Measurements from ENCODE around the gene SELENBP1. TPM values are rescaled to one million over a fixed set of nuclear protein-coding genes. Genes with fewer than 3 reads are reported as not detected.

Gene SELENBP1
- total RNA-seq, 2 donors from 2014 or later: 35.4 to 39.2 TPM

DNA sequence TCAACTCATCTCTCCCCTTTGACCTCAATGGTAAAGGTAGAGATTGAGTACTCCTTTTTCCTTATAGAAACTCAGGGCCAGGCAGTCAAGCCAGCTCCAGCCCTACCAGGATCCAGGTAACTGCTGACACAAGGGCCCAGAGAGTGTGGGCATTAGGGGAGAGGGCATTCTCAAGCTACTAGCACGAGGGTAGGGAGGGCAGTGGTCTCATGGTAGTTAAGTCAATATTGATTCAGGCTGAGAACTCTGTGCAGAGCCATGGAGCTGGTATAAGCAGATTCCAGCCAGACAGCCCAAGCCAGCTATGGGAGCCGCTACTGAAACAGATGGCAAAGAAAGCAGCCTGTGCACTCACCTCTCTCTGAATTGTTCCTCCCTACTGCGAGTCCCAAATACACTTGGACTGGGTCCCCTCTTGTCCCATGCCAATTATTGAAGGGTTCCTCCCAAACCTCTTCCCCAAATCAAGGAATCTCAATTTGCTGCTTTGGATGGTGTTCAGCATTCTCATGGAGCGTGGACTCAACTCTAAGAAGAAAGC lies 48.0 kb downstream of the SELENBP1 start:
- Histone ChIP-seq H3K4me3 (ENCODE audit: low read length) (no peak overlapping the region), H3K27me3 (ENCODE audit: control insufficient read depth, insufficient read depth, low read length, poor library complexity, severe bottlenecking) (no peaks in the 10 kb centered on the region), H3K9ac (ENCODE audit: extremely low read depth, low read length, poor library complexity, severe bottlenecking) (no peak overlapping the region), H3K27ac (ENCODE audit: low read depth, low read length) (no peak overlapping the region), H3K9me3 (ENCODE audit: control insufficient read depth, low read length) (no peaks in the 10 kb centered on the region), H3K36me3 (ENCODE audit: control insufficient read depth, insufficient read depth, low read length) (peaks cover 11% of the 10 kb centered on the region), H3K4me1 (ENCODE audit: control insufficient read depth, insufficient read depth, low read length) (no peaks in the 10 kb centered on the region)
- Mint-ChIP-seq H3K4me3 (no peak overlapping the region), H3K36me3 (ENCODE audit: low read depth) (peaks cover 30% of the 10 kb centered on the region), H3K9me3 (no peaks in the 10 kb centered on the region), H3K27ac (no peak overlapping the region), H3K27me3 (ENCODE audit: insufficient read depth) (no peaks in the 10 kb centered on the region), H3K4me1 (peaks cover 24% of the 10 kb centered on the region)
- TF ChIP-seq, protein P1, sequence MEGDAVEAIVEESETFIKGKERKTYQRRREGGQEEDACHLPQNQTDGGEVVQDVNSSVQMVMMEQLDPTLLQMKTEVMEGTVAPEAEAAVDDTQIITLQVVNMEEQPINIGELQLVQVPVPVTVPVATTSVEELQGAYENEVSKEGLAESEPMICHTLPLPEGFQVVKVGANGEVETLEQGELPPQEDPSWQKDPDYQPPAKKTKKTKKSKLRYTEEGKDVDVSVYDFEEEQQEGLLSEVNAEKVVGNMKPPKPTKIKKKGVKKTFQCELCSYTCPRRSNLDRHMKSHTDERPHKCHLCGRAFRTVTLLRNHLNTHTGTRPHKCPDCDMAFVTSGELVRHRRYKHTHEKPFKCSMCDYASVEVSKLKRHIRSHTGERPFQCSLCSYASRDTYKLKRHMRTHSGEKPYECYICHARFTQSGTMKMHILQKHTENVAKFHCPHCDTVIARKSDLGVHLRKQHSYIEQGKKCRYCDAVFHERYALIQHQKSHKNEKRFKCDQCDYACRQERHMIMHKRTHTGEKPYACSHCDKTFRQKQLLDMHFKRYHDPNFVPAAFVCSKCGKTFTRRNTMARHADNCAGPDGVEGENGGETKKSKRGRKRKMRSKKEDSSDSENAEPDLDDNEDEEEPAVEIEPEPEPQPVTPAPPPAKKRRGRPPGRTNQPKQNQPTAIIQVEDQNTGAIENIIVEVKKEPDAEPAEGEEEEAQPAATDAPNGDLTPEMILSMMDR (conservative IDR thresholded peaks at IDR 0.05): no peak
- 87 to 96% methylated on average over 3 to 4 of the region's 4 CpGs for WGBS, 2 experiments (ENCODE audit: insufficient coverage in 1 of 2, insufficient read length in 1 of 2)
- DNase-seq: no peak

- Histone ChIP-seq H3K9me3 (ENCODE audit: control insufficient read depth, low read length) (no peaks in the 10 kb centered on the region), H3K36me3 (ENCODE audit: control insufficient read depth, insufficient read depth, low read length) (peaks cover 26% of the 10 kb centered on the region), H3K9ac (ENCODE audit: extremely low read depth, low read length, poor library complexity, severe bottlenecking) (no peak overlapping the region), H3K4me3 (ENCODE audit: low read length) (no peak overlapping the region), H3K27me3 (ENCODE audit: control insufficient read depth, insufficient read depth, low read length, poor library complexity, severe bottlenecking) (no peaks in the 10 kb centered on the region), H3K27ac (ENCODE audit: low read depth, low read length) (no peak overlapping the region), H3K4me1 (ENCODE audit: control insufficient read depth, insufficient read depth, low read length) (no peaks in the 10 kb centered on the region)
- Mint-ChIP-seq H3K36me3 (ENCODE audit: low read depth) (peaks cover 39% of the 10 kb centered on the region), H3K4me3 (no peak overlapping the region), H3K9me3 (no peaks in the 10 kb centered on the region), H3K27ac (no peak overlapping the region), H3K4me1 (peaks cover 10% of the 10 kb centered on the region), H3K27me3 (ENCODE audit: insufficient read depth) (no peaks in the 10 kb centered on the region)
- TF ChIP-seq, protein P1 (conservative IDR thresholded peaks at IDR 0.05): no peak
- WGBS, 2 experiments (ENCODE audit: insufficient coverage in 1 of 2, insufficient read length in 1 of 2): 93% methylated on average over 3 of the region's 3 CpGs; no CpG with 5 or more reads in 1 of the 2 experiments
- no peak for DNase-seq
These were observed 53.5 kb downstream of the SELENBP1 start for GRCh38 chr1:151318975-151319374.

DNA sequence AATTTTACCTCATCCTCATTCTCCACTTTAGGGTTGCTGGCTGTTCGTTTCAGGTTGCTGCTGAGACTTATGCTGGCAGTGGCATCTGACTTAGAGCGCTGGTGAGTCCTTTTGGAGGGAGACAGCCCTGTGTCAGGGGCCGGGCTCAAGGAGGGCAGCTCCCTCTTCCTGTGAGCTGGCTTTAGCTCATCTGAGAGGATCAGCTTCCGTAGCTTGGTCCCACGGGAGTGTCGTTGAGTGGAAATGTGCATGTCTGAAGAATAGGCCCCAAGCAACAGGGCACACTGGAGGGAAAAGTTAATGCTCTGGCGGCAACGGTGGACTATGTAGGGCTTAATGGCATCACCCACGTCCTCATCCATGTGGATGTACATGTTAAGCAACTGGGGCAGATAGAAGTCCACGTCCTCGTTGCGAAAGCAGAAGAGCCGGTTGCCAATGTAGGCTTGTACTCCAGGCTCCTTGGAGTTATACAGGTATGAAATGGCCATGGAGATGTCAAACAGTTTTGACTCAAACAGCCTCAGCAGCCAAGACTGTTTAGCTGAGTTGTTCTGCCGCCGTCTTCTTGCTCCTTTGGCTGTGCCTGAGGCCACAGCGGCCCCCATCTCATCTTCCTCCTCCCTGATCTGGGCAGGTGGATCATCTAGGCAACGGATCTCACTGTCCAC lies 56.8 kb downstream of the SELENBP1 start:
- TF ChIP-seq, protein P1 (conservative IDR thresholded peaks at IDR 0.05): no peak
- no peaks in the 10 kb centered on the region for H3K27me3 ChIP-seq (ENCODE audit: control insufficient read depth, insufficient read depth, low read length, poor library complexity, severe bottlenecking)
- H3K27ac ChIP-seq (ENCODE audit: low read depth, low read length): no peak overlapping the region
- WGBS, 2 experiments (ENCODE audit: insufficient coverage in 1 of 2, insufficient read length in 1 of 2): 95 to 97% methylated on average over 16 to 17 of the region's 17 CpGs
- no peaks in the 10 kb centered on the region for H3K9me3 ChIP-seq (ENCODE audit: control insufficient read depth, low read length)
- no peak overlapping the region for H3K9ac ChIP-seq (ENCODE audit: extremely low read depth, low read length, poor library complexity, severe bottlenecking)
- no peak overlapping the region for H3K4me3 ChIP-seq (ENCODE audit: low read length)
- H3K27me3 Mint-ChIP-seq (ENCODE audit: insufficient read depth): no peaks in the 10 kb centered on the region
- H3K4me3 Mint-ChIP-seq: no peak overlapping the region
- H3K4me1 ChIP-seq (ENCODE audit: control insufficient read depth, insufficient read depth, low read length): no peaks in the 10 kb centered on the region
- H3K9me3 Mint-ChIP-seq: no peaks in the 10 kb centered on the region
- peaks cover 56% of the 10 kb centered on the region for H3K36me3 ChIP-seq (ENCODE audit: control insufficient read depth, insufficient read depth, low read length)
- H3K27ac Mint-ChIP-seq: no peak overlapping the region
- H3K36me3 Mint-ChIP-seq (ENCODE audit: low read depth): peaks cover 41% of the 10 kb centered on the region
- peaks cover 6% of the 10 kb centered on the region for H3K4me1 Mint-ChIP-seq
- no peak for DNase-seq

Other genes with a start within 250 kb of the SELENBP1 start
- 10 to 100 TPM; 23.8 to 26.5 TPM for gene SEMA6C, start 226.1 kb downstream of the SELENBP1 start, total RNA-seq
- gene TNFAIP8L2, start 216.1 kb downstream of the SELENBP1 start, total RNA-seq: not detected
- gene LYSMD1, start 206.8 kb downstream of the SELENBP1 start, total RNA-seq: 10 to 100 TPM in 1 of 2 donors, 1 to 10 TPM in 1; 9.1 to 13.0 TPM
- gene SCNM1, start 206.6 kb downstream of the SELENBP1 start, total RNA-seq: 10 to 100 TPM; 41.1 to 44.8 TPM
- gene TMOD4, start 196.7 kb downstream of the SELENBP1 start, total RNA-seq: 1 to 10 TPM; 1.0 to 1.9 TPM
- 100 to 1,000 TPM in 1 of 2 donors, 10 to 100 TPM in 1; 79.4 to 103 TPM for gene VPS72, start 182.5 kb downstream of the SELENBP1 start, total RNA-seq
- gene PIP5K1A, start 174.2 kb downstream of the SELENBP1 start, total RNA-seq: 100 to 1,000 TPM; 102 to 144 TPM
- gene PSMD4, start 118.0 kb downstream of the SELENBP1 start, total RNA-seq: 100 to 1,000 TPM; 188 to 205 TPM
- 10 to 100 TPM; 43.0 to 49.8 TPM for gene ZNF687, start 90.4 kb downstream of the SELENBP1 start, total RNA-seq
- 10 to 100 TPM; 34.3 to 37.5 TPM for gene PI4KB, start 45.3 kb downstream of the SELENBP1 start, total RNA-seq
- gene RFX5, start 25.5 kb downstream of the SELENBP1 start, total RNA-seq: 10 to 100 TPM; 57.7 to 72.1 TPM
- 100 to 1,000 TPM; 327 to 333 TPM for gene PSMB4, start 26.9 kb upstream of the SELENBP1 start, total RNA-seq
- 100 to 1,000 TPM; 138 to 165 TPM for gene POGZ, start 86.8 kb upstream of the SELENBP1 start, total RNA-seq
- 10 to 100 TPM; 39.7 to 39.9 TPM for gene CGN, start 138.7 kb upstream of the SELENBP1 start, total RNA-seq
- gene TUFT1, start 167.6 kb upstream of the SELENBP1 start, total RNA-seq: 10 to 100 TPM; 12.7 to 18.3 TPM
- 10 to 100 TPM; 41.2 to 47.3 TPM for gene SNX27, start 239.3 kb upstream of the SELENBP1 start, total RNA-seq

Data from endodermal cell (in vitro differentiated cells).